Measurements from ENCODE around the gene RELA. TPM values are rescaled to one million over a fixed set of nuclear protein-coding genes. Genes with fewer than 3 reads are reported as not detected.
"Not testable (repeated sequence)": the region's sequence is repeated elsewhere in the genome, so short reads cannot be mapped to it uniquely, and the experiment has no call there.

Gene RELA
- total RNA-seq = 100 to 1,000 TPM; 116 to 121 TPM

GRCh38 chr11:65662799-65663638 lies at the start of gene RELA:
Gene RELA (minus strand): TSS chr11:65662916. CDS start chr11:65662832, 84 bp downstream.
- Mint-ChIP-seq H3K9me3 (no peaks in the 10 kb centered on the region), H3K27ac (peak within 1 kb of the TSS; percentile 89), H3K4me1 (ENCODE audit: low read depth) (peaks cover 41% of the 10 kb centered on the region), H3K36me3 (ENCODE audit: insufficient read depth in 2 of 2) (peaks cover 14 to 21% of the 10 kb centered on the region in 2 donors), H3K27me3 (ENCODE audit: low read depth) (no peaks in the 10 kb centered on the region), H3K4me3 (peak within 1 kb of the TSS; percentile 93 to 95)
- ATAC-seq (replicated peaks in 1 of 2) (peak; percentile 90 to 93), DNase-seq (peak; percentile 97)

GRCh38 chr11:65711785-65712632 lies 49.3 kb upstream of the RELA start, which contains the start of gene KAT5:
Gene KAT5 (plus strand): TSS chr11:65712252. CDS start chr11:65712268, 16 bp downstream.
- peaks cover 44% of the 10 kb centered on the region for H3K4me1 Mint-ChIP-seq (ENCODE audit: low read depth)

DNA sequence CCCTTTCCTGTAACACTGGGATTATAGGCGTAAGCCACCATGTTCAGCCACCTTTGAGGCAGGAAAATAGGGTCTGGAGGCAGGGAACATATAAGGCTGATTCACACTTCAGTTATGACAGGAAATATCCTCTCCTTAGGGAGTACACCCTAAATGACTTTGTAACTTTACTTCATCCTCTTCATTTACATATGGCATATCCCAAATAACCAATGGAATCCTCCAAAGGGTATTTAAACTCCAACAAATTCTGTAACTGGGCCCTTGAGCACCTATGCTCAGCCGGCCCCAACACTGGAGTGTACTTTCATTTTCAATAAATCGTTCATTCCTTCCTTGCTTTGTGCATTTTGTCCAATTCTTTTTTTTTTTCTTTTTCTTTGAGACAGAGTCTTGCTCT lies 47.7 kb upstream of the RELA start:
- Mint-ChIP-seq H3K9me3 (no peaks in the 10 kb centered on the region), H3K27ac (no peak overlapping the region)

More at GRCh38 chr11:65711785-65712632, 49.3 kb upstream of the RELA start, which contains the start of gene KAT5:
- H3K27me3 Mint-ChIP-seq (ENCODE audit: low read depth) = no peaks in the 10 kb centered on the region
- peak within 1 kb of the TSS; percentile 79 to 94 for H3K4me3 Mint-ChIP-seq
- no peaks in the 10 kb centered on the region for H3K9me3 Mint-ChIP-seq
- DNase-seq (peak; percentile 98 to 99), ATAC-seq (replicated peaks in 1 of 2) (peak; percentile 90 to 91)
- H3K36me3 Mint-ChIP-seq (ENCODE audit: insufficient read depth in 2 of 2) = peaks cover 12 to 23% of the 10 kb centered on the region in 2 donors
- peak within 1 kb of the TSS; percentile 80 for H3K27ac Mint-ChIP-seq

DNA sequence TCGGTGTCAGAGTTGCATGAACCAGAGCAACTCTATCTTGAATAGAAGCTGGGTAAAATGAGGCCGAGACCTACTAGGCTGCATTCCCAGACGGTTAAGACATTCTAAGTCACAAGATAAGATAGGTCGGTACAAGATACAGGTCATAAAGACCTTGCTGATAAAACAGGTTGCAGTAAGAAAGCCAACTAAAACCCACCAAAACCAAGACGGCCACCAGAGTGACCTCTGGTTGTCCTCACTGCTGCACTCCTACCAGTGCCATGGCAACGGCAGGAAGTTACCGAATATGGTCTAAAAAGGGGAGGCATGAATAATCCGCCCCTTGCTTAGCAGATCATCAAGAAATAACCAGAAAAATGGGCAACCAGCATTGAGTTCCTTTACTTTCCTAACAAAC lies 46.9 kb upstream of the RELA start:
- no peak overlapping the region for H3K4me3 Mint-ChIP-seq
- DNase-seq (no peak), ATAC-seq (replicated peaks in 1 of 2) (no peak)
- no peaks in the 10 kb centered on the region for H3K27me3 Mint-ChIP-seq (ENCODE audit: low read depth)
- no peak overlapping the region for H3K27ac Mint-ChIP-seq
- no peaks in the 10 kb centered on the region for H3K9me3 Mint-ChIP-seq
- H3K4me1 Mint-ChIP-seq (ENCODE audit: low read depth) = peaks cover 38% of the 10 kb centered on the region
- H3K36me3 Mint-ChIP-seq (ENCODE audit: insufficient read depth in 2 of 2) = peaks cover 7 to 9% of the 10 kb centered on the region in 2 donors

More for the DNA sequence above, 47.7 kb upstream of the RELA start:
- no peak for DNase-seq
- Mint-ChIP-seq H3K27me3 (ENCODE audit: low read depth) (no peaks in the 10 kb centered on the region), H3K4me3 (peak overlapping the region in 1 of 2 donors; percentile 79), H3K36me3 (ENCODE audit: insufficient read depth in 2 of 2) (peaks cover 8 to 17% of the 10 kb centered on the region in 2 donors), H3K4me1 (ENCODE audit: low read depth) (peaks cover 46% of the 10 kb centered on the region)
- ATAC-seq (replicated peaks in 1 of 2) = no peak

DNA sequence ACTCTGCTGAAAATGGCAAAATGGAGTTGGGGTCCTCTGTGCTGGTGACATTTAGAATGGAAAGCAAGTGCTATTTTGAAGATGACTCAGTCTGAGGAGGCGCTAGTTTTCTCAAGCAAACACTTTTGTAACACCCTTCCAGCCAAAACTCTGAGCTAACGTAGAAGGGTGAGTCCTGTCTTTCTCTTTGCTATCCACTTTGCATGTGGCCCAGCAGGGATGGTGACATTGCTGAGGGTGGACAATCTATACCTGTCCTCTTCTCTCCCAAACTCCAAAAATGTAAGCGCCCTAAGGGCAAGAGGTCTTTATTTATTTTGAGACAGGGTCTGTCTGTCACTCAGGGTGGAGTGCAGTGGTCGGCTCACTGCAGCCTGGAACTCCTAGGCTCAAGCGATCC lies 45.7 kb upstream of the RELA start:
- peaks cover under 1% of the 10 kb centered on the region in 2 donors for H3K36me3 Mint-ChIP-seq (ENCODE audit: insufficient read depth in 2 of 2)
- DNase-seq (no peak), ATAC-seq (replicated peaks in 1 of 2) (no peak)
- H3K27ac Mint-ChIP-seq = no peak overlapping the region
- no peak overlapping the region for H3K4me3 Mint-ChIP-seq
- H3K4me1 Mint-ChIP-seq (ENCODE audit: low read depth) = peaks cover 30% of the 10 kb centered on the region
- H3K27me3 Mint-ChIP-seq (ENCODE audit: low read depth) = no peaks in the 10 kb centered on the region
- no peaks in the 10 kb centered on the region for H3K9me3 Mint-ChIP-seq

- not testable (repeated sequence) for H3K36me3 Mint-ChIP-seq (ENCODE audit: insufficient read depth in 2 of 2); DNase-seq; H3K27ac Mint-ChIP-seq; H3K9me3 Mint-ChIP-seq; ATAC-seq (replicated peaks in 1 of 2); H3K27me3 Mint-ChIP-seq (ENCODE audit: low read depth)
- H3K4me3 Mint-ChIP-seq = peak overlapping the region; percentile 36 to 57
- H3K4me1 Mint-ChIP-seq (ENCODE audit: low read depth) = peaks cover 20% of the 10 kb centered on the region
These were observed 44.3 kb upstream of the RELA start for GRCh38 chr11:65707002-65707401.

- H3K4me3 Mint-ChIP-seq = peak overlapping the region; percentile 44 to 57
- H3K36me3 Mint-ChIP-seq (ENCODE audit: insufficient read depth in 2 of 2); H3K27me3 Mint-ChIP-seq (ENCODE audit: low read depth); H3K9me3 Mint-ChIP-seq; H3K27ac Mint-ChIP-seq: not testable (repeated sequence)
- ATAC-seq (replicated peaks in 1 of 2) = peak in 1 of 2 donors; percentile 30
- peak; percentile 81 to 84 for DNase-seq
- peaks cover 20% of the 10 kb centered on the region for H3K4me1 Mint-ChIP-seq (ENCODE audit: low read depth)
These were observed 43.6 kb upstream of the RELA start for GRCh38 chr11:65706303-65706763.

GRCh38 chr11:65703846-65704245 lies 41.1 kb upstream of the RELA start:
- Mint-ChIP-seq H3K27ac (no peak overlapping the region), H3K9me3 (no peaks in the 10 kb centered on the region), H3K36me3 (ENCODE audit: insufficient read depth in 2 of 2) (no peaks in the 10 kb centered on the region), H3K4me3 (no peak overlapping the region), H3K27me3 (ENCODE audit: low read depth) (no peaks in the 10 kb centered on the region), H3K4me1 (ENCODE audit: low read depth) (peaks cover 11% of the 10 kb centered on the region)
- ATAC-seq (replicated peaks in 1 of 2) (no peak), DNase-seq (no peak)

GRCh38 chr11:65701686-65702085 lies 39.0 kb upstream of the RELA start:
- no peak overlapping the region for H3K27ac Mint-ChIP-seq
- DNase-seq (no peak), ATAC-seq (replicated peaks in 1 of 2) (no peak)
- no peaks in the 10 kb centered on the region for H3K36me3 Mint-ChIP-seq (ENCODE audit: insufficient read depth in 2 of 2)
- no peak overlapping the region for H3K4me3 Mint-ChIP-seq
- peaks cover 6% of the 10 kb centered on the region for H3K4me1 Mint-ChIP-seq (ENCODE audit: low read depth)
- H3K9me3 Mint-ChIP-seq = no peaks in the 10 kb centered on the region
- H3K27me3 Mint-ChIP-seq (ENCODE audit: low read depth) = no peaks in the 10 kb centered on the region

DNA sequence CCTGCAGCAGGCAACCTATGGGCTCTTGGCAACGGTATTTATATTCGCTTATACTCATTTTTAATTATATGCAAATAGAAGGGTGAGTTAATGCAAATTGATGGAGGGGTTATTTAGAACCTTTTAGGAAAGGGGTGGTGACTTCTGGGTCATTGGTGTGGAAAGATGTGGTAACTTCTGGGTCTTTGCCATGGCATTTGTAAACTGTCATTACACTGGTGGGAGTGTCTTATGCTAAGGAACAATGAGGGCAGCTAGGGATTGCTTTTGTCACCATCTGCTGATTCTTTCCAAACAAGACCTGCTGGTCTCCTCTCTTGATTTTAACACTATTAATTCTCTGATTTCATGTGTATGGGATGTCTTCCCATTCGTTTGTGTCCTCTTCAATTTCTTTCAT lies 37.7 kb upstream of the RELA start:
- no peak overlapping the region for H3K4me3 Mint-ChIP-seq
- no peak for DNase-seq
- H3K27ac Mint-ChIP-seq = no peak overlapping the region
- no peaks in the 10 kb centered on the region for H3K4me1 Mint-ChIP-seq (ENCODE audit: low read depth)
- no peaks in the 10 kb centered on the region for H3K9me3 Mint-ChIP-seq
- H3K36me3 Mint-ChIP-seq (ENCODE audit: insufficient read depth in 2 of 2) = no peaks in the 10 kb centered on the region
- H3K27me3 Mint-ChIP-seq (ENCODE audit: low read depth) = no peaks in the 10 kb centered on the region
- ATAC-seq (replicated peaks in 1 of 2) = no peak

GRCh38 chr11:65699306-65699705 lies 36.6 kb upstream of the RELA start:
- Mint-ChIP-seq H3K4me3 (no peak overlapping the region), H3K27ac (no peak overlapping the region), H3K9me3 (no peaks in the 10 kb centered on the region), H3K27me3 (ENCODE audit: low read depth) (no peaks in the 10 kb centered on the region), H3K36me3 (ENCODE audit: insufficient read depth in 2 of 2) (no peaks in the 10 kb centered on the region), H3K4me1 (ENCODE audit: low read depth) (no peaks in the 10 kb centered on the region)
- no peak for ATAC-seq (replicated peaks in 1 of 2)
- no peak for DNase-seq

DNA sequence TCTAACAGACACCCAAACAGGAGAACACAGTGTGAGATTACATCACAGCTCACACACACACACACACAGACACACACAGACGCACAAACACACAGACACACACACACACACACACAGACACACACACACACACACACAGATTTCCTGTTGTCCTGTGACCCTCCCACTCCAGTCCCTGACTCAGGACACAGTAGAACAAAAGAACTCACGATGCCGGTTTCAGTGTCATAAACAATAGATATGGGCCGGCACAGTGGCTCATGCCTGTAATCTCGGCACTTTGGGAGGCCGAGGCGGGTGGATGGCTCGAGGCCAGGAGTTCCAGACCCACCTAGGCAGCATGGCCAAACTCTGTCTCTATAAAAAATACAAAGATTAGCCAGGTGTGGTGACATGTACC lies 35.5 kb upstream of the RELA start:
- H3K9me3 Mint-ChIP-seq = no peaks in the 10 kb centered on the region
- ATAC-seq (replicated peaks in 1 of 2) = no peak
- H3K4me1 Mint-ChIP-seq (ENCODE audit: low read depth) = no peaks in the 10 kb centered on the region
- H3K36me3 Mint-ChIP-seq (ENCODE audit: insufficient read depth in 2 of 2) = no peaks in the 10 kb centered on the region
- no peak overlapping the region for H3K27ac Mint-ChIP-seq
- no peak for DNase-seq
- H3K27me3 Mint-ChIP-seq (ENCODE audit: low read depth) = no peaks in the 10 kb centered on the region
- H3K4me3 Mint-ChIP-seq = no peak overlapping the region
